Neural cell (in vitro differentiated cells): Measurements from ENCODE around the gene STRBP. TPM values are rescaled to one million over a fixed set of nuclear protein-coding genes. Genes with fewer than 3 reads are reported as not detected.

ENCODE experiments used
- H2AFZ ChIP-seq: fragments of 200-600, 300-800 bp; sonication (generic), shearing (Covaris generic); 2 replicates; pipeline ENCODE4 v1.6.0; 2014; ENCODE audit warnings: low read depth, mild to moderate bottlenecking, antibody characterized with exemption, low read length, moderate library complexity
- H3F3A ChIP-seq: fragments of 200-600 bp; shearing (Covaris generic); 2 replicates; pipeline ENCODE4 v1.6.1; 2016; ENCODE audit warnings: mild to moderate bottlenecking, moderate library complexity, mixed read lengths, antibody characterized with exemption, low read length; ENCODE audit not compliant: insufficient read depth, poor library complexity, severe bottlenecking
- H3K27ac ChIP-seq: fragments of 200-600, 300-800 bp; sonication (generic), shearing (Covaris generic); 2 replicates; pipeline ENCODE4 v1.5.1; 2014; ENCODE audit warnings: mild to moderate bottlenecking, low read length, moderate library complexity
- H3K27me3 ChIP-seq: fragments of 300-800, 200-600 bp; sonication (generic), shearing (Covaris generic); 2 replicates; pipeline ENCODE4 v1.6.0; 2014; ENCODE audit warnings: mild to moderate bottlenecking, low read depth, low read length, moderate library complexity; ENCODE audit not compliant: insufficient read depth
- H3K36me3 ChIP-seq: fragments of 300-800, 200-600 bp; sonication (generic), shearing (Covaris generic); 2 replicates; pipeline ENCODE4 v1.5.1; 2014; ENCODE audit warnings: mild to moderate bottlenecking, antibody characterized with exemption, low read length, moderate library complexity; ENCODE audit not compliant: insufficient read depth
- H3K4me2 ChIP-seq: fragments of 300-800, 200-600 bp; sonication (generic), shearing (Covaris generic); 2 replicates; pipeline ENCODE4 v1.6.0; 2014; ENCODE audit warnings: mild to moderate bottlenecking, low read length
- H3K4me3 ChIP-seq: fragments of 300-800, 200-600 bp; sonication (generic), shearing (Covaris generic); 2 replicates; pipeline ENCODE4 v1.5.1; 2014; ENCODE audit warnings: mild to moderate bottlenecking, low read length, moderate library complexity
- H3K79me2 ChIP-seq: fragments of 200-600 bp; shearing (Covaris generic); replicated peaks from 2 replicates; pipeline ENCODE4 v1.6.0; 2014; ENCODE audit warnings: mild to moderate bottlenecking, low read length, moderate library complexity; ENCODE audit not compliant: insufficient read depth
- H3K9ac ChIP-seq: fragments of 300-800, 200-600 bp; sonication (generic), shearing (Covaris generic); 2 replicates; pipeline ENCODE4 v1.6.1; 2016; ENCODE audit warnings: mild to moderate bottlenecking, low read length, mixed read lengths
- H3K9me2 ChIP-seq: fragments of 200-600 bp; shearing (Covaris generic); 2 replicates; pipeline ENCODE4 v1.6.1; 2016; ENCODE audit warnings: mild to moderate bottlenecking, low read length, mixed read lengths; ENCODE audit not compliant: insufficient read depth
- H3K9me3 ChIP-seq: fragments of 200-600, 300-800 bp; sonication (generic), shearing (Covaris generic); 2 replicates; pipeline ENCODE4 v1.6.1; 2016; ENCODE audit warnings: mild to moderate bottlenecking, mixed run types, low read length, moderate library complexity, mixed read lengths
- H4K20me1 ChIP-seq: fragments of 200-600 bp; shearing (Covaris generic); 2 replicates; pipeline ENCODE4 v1.6.1; 2016; ENCODE audit warnings: mild to moderate bottlenecking, mixed run types; ENCODE audit not compliant: insufficient read depth
- EP300 ChIP-seq: fragments of 450-650 bp; conservative IDR thresholded peaks from 2 replicates; pipeline ENCODE4 v1.6.1; 2014; ENCODE audit warnings: antibody characterized with exemption, mild to moderate bottlenecking, moderate library complexity; ENCODE audit not compliant: poor library complexity, severe bottlenecking
- EZH2 ChIP-seq: fragments of 200-600, 300-800 bp; shearing (Covaris generic), sonication (generic); IDR thresholded peaks from 2 replicates; pipeline ENCODE4 v1.6.1; 2014; ENCODE audit warnings: antibody characterized with exemption, low read length, borderline replicate concordance, mild to moderate bottlenecking; ENCODE audit not compliant: insufficient read depth, poor library complexity, severe bottlenecking
- MXI1 ChIP-seq: fragments of 450-650 bp; conservative IDR thresholded peaks from 2 replicates; pipeline ENCODE4 v1.6.1; 2014; ENCODE audit warnings: antibody characterized with exemption, mild to moderate bottlenecking; ENCODE audit not compliant: poor library complexity, severe bottlenecking
- POLR2AphosphoS5 ChIP-seq: IDR thresholded peaks from 2 replicates; pipeline ENCODE4 v1.6.1; 2012
- RAD21 ChIP-seq: fragments of 450-650 bp; conservative IDR thresholded peaks from 2 replicates; pipeline ENCODE4 v1.6.1; 2014; ENCODE audit warnings: antibody characterized with exemption, mild to moderate bottlenecking, moderate library complexity
- SMC3 ChIP-seq: fragments of 450-650 bp; conservative IDR thresholded peaks from 2 replicates; pipeline ENCODE4 v1.6.1; 2014; ENCODE audit warnings: antibody characterized with exemption, mild to moderate bottlenecking, moderate library complexity; ENCODE audit not compliant: poor library complexity
- TAF1 ChIP-seq: IDR thresholded peaks from 2 replicates; pipeline ENCODE4 v1.6.1; 2012; ENCODE audit warnings: low read depth
- polyA plus RNA-seq: library from polyadenylated mRNA; depleted of rRNA; stranded (reverse); fragments of >200 nt; gene quantifications from 2 replicates; pipeline ENCODE4 v1.2.3, GENCODE V29; 2014
- TF ChIP-seq, protein P1 (sequence below): IDR thresholded peaks from 2 replicates; pipeline ENCODE4 v1.6.1; 2012; ENCODE audit warnings: borderline replicate concordance
- TF ChIP-seq, protein P2 (sequence below): fragments of 450-650 bp; IDR thresholded peaks from 2 replicates; pipeline ENCODE4 v1.5.1; 2014; ENCODE audit warnings: antibody characterized with exemption, mild to moderate bottlenecking, moderate library complexity; ENCODE audit not compliant: poor library complexity, severe bottlenecking

Gene STRBP
- polyA plus RNA-seq, 1 donor from 2014 or later: 64.6 TPM

DNA sequence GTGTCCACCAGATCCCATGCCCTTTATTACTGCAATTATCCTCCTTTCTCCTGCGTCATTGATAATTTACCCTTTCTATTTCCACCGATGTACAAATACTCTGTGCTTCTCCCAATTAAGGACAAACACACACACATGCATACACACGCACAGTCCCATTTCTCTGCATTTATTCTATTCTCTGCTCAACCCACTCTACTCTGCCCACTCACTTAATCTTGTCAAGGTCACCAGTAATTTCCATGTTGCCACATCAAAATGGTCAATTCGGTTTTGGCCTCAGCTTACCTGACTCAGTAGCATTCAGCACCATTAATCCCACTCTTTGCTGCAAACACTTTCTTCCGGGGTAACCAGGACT, 14.6 kb upstream of the STRBP start:
- no peaks in the 10 kb centered on the region for H3K36me3 ChIP-seq

DNA sequence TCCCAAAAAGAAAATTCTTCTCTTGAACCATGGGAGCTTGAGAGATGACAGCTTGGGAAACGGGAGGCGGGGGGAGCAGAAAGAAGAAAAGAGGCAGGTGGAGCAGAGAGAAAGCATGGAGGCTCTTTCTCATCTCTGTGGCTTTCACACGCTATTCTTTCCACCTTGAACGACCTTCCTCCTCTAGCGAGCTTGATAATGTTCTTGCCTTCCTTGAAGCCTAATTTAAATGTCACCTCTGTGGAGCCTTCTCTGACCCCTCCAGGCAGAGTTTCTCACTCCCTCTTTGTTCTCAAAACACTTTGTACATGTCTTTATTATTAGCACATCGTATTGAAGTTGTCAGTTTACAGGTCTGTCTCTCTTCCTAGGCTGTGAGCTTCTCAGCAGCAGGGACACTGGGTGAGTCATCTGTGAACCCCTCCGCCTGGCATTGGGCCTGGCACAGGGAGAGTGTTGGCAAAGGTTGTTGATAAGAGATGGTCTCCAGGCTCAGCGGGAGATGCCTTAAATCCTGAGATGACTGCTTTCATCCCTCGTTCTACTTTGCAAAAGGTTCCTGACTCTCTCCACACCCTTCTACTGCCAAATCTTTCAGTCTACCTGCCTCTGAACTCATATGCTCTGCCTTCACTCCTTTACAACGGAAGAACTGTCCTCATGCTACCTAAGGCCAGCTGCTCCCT, 14.1 kb upstream of the STRBP start:
- no peak overlapping the region for H3K4me3 ChIP-seq
- H3K36me3 ChIP-seq: no peaks in the 10 kb centered on the region
- H3K9ac ChIP-seq: no peak overlapping the region
- no peak overlapping the region for H2AFZ ChIP-seq
- H3K9me2 ChIP-seq: no peaks in the 10 kb centered on the region
- no peak for TF ChIP-seq RAD21
- no peak for TF ChIP-seq EZH2
- no peak for TF ChIP-seq SMC3
- TF ChIP-seq POLR2AphosphoS5: no peak
- TF ChIP-seq, protein P1, sequence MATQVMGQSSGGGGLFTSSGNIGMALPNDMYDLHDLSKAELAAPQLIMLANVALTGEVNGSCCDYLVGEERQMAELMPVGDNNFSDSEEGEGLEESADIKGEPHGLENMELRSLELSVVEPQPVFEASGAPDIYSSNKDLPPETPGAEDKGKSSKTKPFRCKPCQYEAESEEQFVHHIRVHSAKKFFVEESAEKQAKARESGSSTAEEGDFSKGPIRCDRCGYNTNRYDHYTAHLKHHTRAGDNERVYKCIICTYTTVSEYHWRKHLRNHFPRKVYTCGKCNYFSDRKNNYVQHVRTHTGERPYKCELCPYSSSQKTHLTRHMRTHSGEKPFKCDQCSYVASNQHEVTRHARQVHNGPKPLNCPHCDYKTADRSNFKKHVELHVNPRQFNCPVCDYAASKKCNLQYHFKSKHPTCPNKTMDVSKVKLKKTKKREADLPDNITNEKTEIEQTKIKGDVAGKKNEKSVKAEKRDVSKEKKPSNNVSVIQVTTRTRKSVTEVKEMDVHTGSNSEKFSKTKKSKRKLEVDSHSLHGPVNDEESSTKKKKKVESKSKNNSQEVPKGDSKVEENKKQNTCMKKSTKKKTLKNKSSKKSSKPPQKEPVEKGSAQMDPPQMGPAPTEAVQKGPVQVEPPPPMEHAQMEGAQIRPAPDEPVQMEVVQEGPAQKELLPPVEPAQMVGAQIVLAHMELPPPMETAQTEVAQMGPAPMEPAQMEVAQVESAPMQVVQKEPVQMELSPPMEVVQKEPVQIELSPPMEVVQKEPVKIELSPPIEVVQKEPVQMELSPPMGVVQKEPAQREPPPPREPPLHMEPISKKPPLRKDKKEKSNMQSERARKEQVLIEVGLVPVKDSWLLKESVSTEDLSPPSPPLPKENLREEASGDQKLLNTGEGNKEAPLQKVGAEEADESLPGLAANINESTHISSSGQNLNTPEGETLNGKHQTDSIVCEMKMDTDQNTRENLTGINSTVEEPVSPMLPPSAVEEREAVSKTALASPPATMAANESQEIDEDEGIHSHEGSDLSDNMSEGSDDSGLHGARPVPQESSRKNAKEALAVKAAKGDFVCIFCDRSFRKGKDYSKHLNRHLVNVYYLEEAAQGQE: no peak
- TF ChIP-seq EP300: no peak
- no peak for TF ChIP-seq MXI1
- TF ChIP-seq, protein P2, sequence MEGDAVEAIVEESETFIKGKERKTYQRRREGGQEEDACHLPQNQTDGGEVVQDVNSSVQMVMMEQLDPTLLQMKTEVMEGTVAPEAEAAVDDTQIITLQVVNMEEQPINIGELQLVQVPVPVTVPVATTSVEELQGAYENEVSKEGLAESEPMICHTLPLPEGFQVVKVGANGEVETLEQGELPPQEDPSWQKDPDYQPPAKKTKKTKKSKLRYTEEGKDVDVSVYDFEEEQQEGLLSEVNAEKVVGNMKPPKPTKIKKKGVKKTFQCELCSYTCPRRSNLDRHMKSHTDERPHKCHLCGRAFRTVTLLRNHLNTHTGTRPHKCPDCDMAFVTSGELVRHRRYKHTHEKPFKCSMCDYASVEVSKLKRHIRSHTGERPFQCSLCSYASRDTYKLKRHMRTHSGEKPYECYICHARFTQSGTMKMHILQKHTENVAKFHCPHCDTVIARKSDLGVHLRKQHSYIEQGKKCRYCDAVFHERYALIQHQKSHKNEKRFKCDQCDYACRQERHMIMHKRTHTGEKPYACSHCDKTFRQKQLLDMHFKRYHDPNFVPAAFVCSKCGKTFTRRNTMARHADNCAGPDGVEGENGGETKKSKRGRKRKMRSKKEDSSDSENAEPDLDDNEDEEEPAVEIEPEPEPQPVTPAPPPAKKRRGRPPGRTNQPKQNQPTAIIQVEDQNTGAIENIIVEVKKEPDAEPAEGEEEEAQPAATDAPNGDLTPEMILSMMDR: no peak
- TF ChIP-seq TAF1: no peak
- no peaks in the 10 kb centered on the region for H3K27me3 ChIP-seq
- no peaks in the 10 kb centered on the region for H3K9me3 ChIP-seq
- H3K79me2 ChIP-seq: no peaks in the 10 kb centered on the region
- H3F3A ChIP-seq: no peaks in the 10 kb centered on the region
- no peak overlapping the region for H3K4me2 ChIP-seq
- H3K27ac ChIP-seq: no peak overlapping the region
- H4K20me1 ChIP-seq: no peaks in the 10 kb centered on the region

More for the DNA sequence above, 14.6 kb upstream of the STRBP start:
- Histone ChIP-seq H3K79me2 (no peaks in the 10 kb centered on the region), H3F3A (no peaks in the 10 kb centered on the region), H3K4me3 (no peak overlapping the region), H3K9me3 (no peaks in the 10 kb centered on the region), H3K27me3 (no peaks in the 10 kb centered on the region), H2AFZ (no peak overlapping the region), H4K20me1 (no peaks in the 10 kb centered on the region), H3K9ac (no peak overlapping the region), H3K27ac (no peak overlapping the region), H3K9me2 (no peaks in the 10 kb centered on the region), H3K4me2 (no peak overlapping the region)
- TF ChIP-seq, protein P2: no peak
- TF ChIP-seq EZH2 (no peak), SMC3 (no peak), POLR2AphosphoS5 (no peak)
- TF ChIP-seq, protein P1: no peak
